Loucy (cell line): ENCODE data around the gene UNC13B.

Experiments
- EZH2phosphoT487 ChIP-seq: fragments of 200-600 bp; IDR thresholded peaks from 2 replicates; pipeline ENCODE4 v1.6.1; 2018; ENCODE audit warnings: antibody characterized with exemption, mild to moderate bottlenecking, moderate library complexity, borderline replicate concordance
- TF ChIP-seq, protein P1 (sequence below): fragments of 200-600 bp; sonication (generic); conservative IDR thresholded peaks from 2 replicates; pipeline ENCODE4 v1.5.1; 2014; ENCODE audit warnings: mild to moderate bottlenecking, antibody characterized with exemption, low read length

DNA sequence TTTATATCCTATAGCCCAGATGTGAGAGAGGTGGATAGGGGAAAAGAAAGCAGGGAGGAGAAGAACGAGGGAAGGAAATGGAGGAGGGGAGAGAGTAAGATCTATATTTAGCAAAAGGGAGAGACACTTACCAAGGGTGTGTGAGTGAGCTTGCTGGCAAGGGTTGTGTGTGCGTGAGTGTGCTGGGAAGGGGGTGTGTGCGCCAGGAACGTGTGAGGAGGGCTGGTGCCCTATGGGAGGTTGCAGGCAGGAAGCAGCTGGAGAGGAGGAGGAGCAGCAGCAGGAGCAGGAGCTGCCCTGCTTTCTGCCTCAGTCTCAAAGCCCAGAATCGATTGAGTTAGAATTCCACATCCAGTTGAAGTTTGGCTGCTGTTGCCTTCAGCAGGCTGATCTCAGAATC is 179.8 kb downstream of the UNC13B start:
- TF ChIP-seq, protein P1, sequence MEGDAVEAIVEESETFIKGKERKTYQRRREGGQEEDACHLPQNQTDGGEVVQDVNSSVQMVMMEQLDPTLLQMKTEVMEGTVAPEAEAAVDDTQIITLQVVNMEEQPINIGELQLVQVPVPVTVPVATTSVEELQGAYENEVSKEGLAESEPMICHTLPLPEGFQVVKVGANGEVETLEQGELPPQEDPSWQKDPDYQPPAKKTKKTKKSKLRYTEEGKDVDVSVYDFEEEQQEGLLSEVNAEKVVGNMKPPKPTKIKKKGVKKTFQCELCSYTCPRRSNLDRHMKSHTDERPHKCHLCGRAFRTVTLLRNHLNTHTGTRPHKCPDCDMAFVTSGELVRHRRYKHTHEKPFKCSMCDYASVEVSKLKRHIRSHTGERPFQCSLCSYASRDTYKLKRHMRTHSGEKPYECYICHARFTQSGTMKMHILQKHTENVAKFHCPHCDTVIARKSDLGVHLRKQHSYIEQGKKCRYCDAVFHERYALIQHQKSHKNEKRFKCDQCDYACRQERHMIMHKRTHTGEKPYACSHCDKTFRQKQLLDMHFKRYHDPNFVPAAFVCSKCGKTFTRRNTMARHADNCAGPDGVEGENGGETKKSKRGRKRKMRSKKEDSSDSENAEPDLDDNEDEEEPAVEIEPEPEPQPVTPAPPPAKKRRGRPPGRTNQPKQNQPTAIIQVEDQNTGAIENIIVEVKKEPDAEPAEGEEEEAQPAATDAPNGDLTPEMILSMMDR: no peak
- no peak for TF ChIP-seq EZH2phosphoT487
